8988T (cell line): ENCODE results near the gene ADAMTS17.

Experiments used
- DNase-seq: peaks from one replicate; pipeline ENCODE4 v3.0.0; 2011

ADAMTS17 gene

GRCh38 chr15:100338971-100339444 is 2.8 kb downstream of the ADAMTS17 start:
- peak; percentile 35 for DNase-seq

GRCh38 chr15:100338247-100338646 is 3.5 kb downstream of the ADAMTS17 start:
- no peak for DNase-seq

GRCh38 chr15:100337096-100338044 is 4.4 kb downstream of the ADAMTS17 start:
- DNase-seq, result no peak

- DNase-seq, result no peak
These were observed 5.7 kb downstream of the ADAMTS17 start for GRCh38 chr15:100336061-100336460.

GRCh38 chr15:100335335-100335999 is 6.3 kb downstream of the ADAMTS17 start:
- DNase-seq, result no peak

- no peak for DNase-seq
These were observed 6.9 kb downstream of the ADAMTS17 start for GRCh38 chr15:100334905-100335304.

GRCh38 chr15:100334456-100334855 is 7.3 kb downstream of the ADAMTS17 start:
- DNase-seq, result no peak

GRCh38 chr15:100334015-100334414 is 7.8 kb downstream of the ADAMTS17 start:
- no peak for DNase-seq

GRCh38 chr15:100333236-100333635 is 8.5 kb downstream of the ADAMTS17 start:
- DNase-seq, result no peak

GRCh38 chr15:100332721-100333120 is 9.1 kb downstream of the ADAMTS17 start:
- no peak for DNase-seq

- no peak for DNase-seq
These were observed 9.5 kb downstream of the ADAMTS17 start for GRCh38 chr15:100332231-100332630.

GRCh38 chr15:100330629-100331215 is 11.1 kb downstream of the ADAMTS17 start:
- no peak for DNase-seq

- DNase-seq, result no peak
These were observed 11.6 kb downstream of the ADAMTS17 start for GRCh38 chr15:100330221-100330620.

GRCh38 chr15:100328796-100329195 is 13.0 kb downstream of the ADAMTS17 start:
- DNase-seq, result no peak

GRCh38 chr15:100318880-100319279 is 22.9 kb downstream of the ADAMTS17 start:
- DNase-seq, result no peak

- no peak for DNase-seq
These were observed 26.9 kb downstream of the ADAMTS17 start for GRCh38 chr15:100314809-100315400.

- no peak for DNase-seq
These were observed 29.8 kb downstream of the ADAMTS17 start for GRCh38 chr15:100311833-100312476.

- no peak for DNase-seq
These were observed 30.6 kb downstream of the ADAMTS17 start for GRCh38 chr15:100311154-100311625.

GRCh38 chr15:100310513-100311153 is 31.1 kb downstream of the ADAMTS17 start:
- no peak for DNase-seq

- DNase-seq, result no peak
These were observed 31.8 kb downstream of the ADAMTS17 start for GRCh38 chr15:100310041-100310405.

- DNase-seq, result no peak
These were observed 32.4 kb downstream of the ADAMTS17 start for GRCh38 chr15:100309109-100310040.
